Gastroesophageal sphincter (tissue), 4 donors: ENCODE data around the gene SMARCA1. TPM values are rescaled to one million over a fixed set of nuclear protein-coding genes. Genes with fewer than 3 reads are reported as not detected.

Experiments
- ATAC-seq: fragments of 150-250 bp; one replicate; pipeline ENCODE4 v1.9.1; 2016; ENCODE audit warnings: mild to moderate bottlenecking, moderate library complexity
- H3K27ac ChIP-seq, 4 donors: fragments of 200-600 bp; sonication (generic) in 3 of 4; 1 replicate in 3 of 4; 2 replicates in 1 of 4; pipeline ENCODE4 v1.5.1; 2016 to 2019
- H3K27me3 ChIP-seq: fragments of 200-600 bp; sonication (generic); one replicate; pipeline ENCODE4 v1.5.1; 2019
- H3K36me3 ChIP-seq, 2 donors: fragments of 200-600 bp; sonication (generic); one replicate each; pipeline ENCODE4 v1.5.1; 2019; ENCODE audit warnings: control low read depth in 1 of 2
- H3K4me1 ChIP-seq, 3 donors: fragments of 200-600 bp; sonication (generic); 1 replicate in 2 of 3; 2 replicates in 1 of 3; pipeline ENCODE4 v1.5.1; 2016 to 2019; ENCODE audit warnings: control low read depth in 2 of 3
- H3K4me3 ChIP-seq, 2 donors: fragments of 200-600 bp; sonication (generic); one replicate each; pipeline ENCODE4 v1.5.1; 2019; ENCODE audit warnings: mild to moderate bottlenecking in 1 of 2, moderate library complexity in 1 of 2
- H3K9me3 ChIP-seq, 3 donors: fragments of 200-600 bp; sonication (generic); one replicate each; pipeline ENCODE4 v1.5.1; 2017 to 2019; ENCODE audit warnings: control low read depth in 2 of 3
- EP300 ChIP-seq: sonication (generic); formaldehyde crosslinking; IDR thresholded peaks from one replicate; pipeline ENCODE4 v1.6.1; 2017; ENCODE audit warnings: antibody characterized with exemption, mild to moderate bottlenecking
- POLR2A ChIP-seq, 2 donors: fragments of 450-650 bp; IDR thresholded peaks; one replicate each; pipeline ENCODE4 v1.6.1; 2017; ENCODE audit warnings: antibody characterized with exemption in 2 of 2, mild to moderate bottlenecking in 2 of 2, moderate library complexity in 1 of 2
- POLR2AphosphoS5 ChIP-seq: sonication (generic); formaldehyde crosslinking; IDR thresholded peaks from one replicate; pipeline ENCODE4 v1.6.1; 2017; ENCODE audit warnings: antibody characterized with exemption
- WGBS, 2 donors: methylation state at CpG; one replicate each; pipeline ENCODE4 v1.1.5; 2018; ENCODE audit warnings: low coverage in 1 of 2; 5-methylcytosine and 5-hydroxymethylcytosine counted together
- total RNA-seq, 4 donors: library from RNA; depleted of rRNA; stranded (reverse); fragments of >200 nt; gene quantifications; one replicate each; pipeline ENCODE4 v1.1.0, GENCODE V29; 2016
- TF ChIP-seq, protein P1 (sequence below), 4 experiments: fragments of 200-600 bp in 2 of 4; fragments of 450-650 bp in 2 of 4; sonication (generic) in 1 of 4; IDR thresholded peaks; one replicate each; pipeline ENCODE4 v1.5.1; 2017 to 2019; ENCODE audit warnings: antibody characterized with exemption in 4 of 4, mild to moderate bottlenecking in 2 of 4, moderate library complexity in 2 of 4

SMARCA1 gene
- total RNA-seq, 4 donors from 2014 or later, result 55.4 to 91.7 (median 64.1) TPM

DNA sequence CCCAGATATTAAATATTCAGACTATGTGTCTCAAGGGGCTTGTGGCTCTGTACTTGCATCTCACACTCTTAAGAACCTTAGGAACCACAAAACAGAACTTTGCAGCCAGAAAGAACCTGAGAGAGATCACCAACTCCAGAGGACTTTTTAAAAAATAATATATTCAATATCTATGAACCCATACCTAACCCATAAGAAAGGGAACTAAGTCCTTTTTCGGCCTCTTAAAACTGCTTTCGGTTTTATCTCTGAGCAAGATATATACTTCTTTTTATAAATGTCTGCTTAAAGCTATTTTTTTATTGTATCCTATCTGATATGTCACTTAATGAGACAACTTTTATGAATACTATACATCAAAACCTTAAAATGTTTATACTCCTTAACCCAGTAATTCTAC lies 10.9 kb downstream of the SMARCA1 start:
- TF ChIP-seq POLR2A (IDR thresholded peaks at IDR 0.05) (no peak), EP300 (no peak), POLR2AphosphoS5 (no peak)
- TF ChIP-seq, protein P1, sequence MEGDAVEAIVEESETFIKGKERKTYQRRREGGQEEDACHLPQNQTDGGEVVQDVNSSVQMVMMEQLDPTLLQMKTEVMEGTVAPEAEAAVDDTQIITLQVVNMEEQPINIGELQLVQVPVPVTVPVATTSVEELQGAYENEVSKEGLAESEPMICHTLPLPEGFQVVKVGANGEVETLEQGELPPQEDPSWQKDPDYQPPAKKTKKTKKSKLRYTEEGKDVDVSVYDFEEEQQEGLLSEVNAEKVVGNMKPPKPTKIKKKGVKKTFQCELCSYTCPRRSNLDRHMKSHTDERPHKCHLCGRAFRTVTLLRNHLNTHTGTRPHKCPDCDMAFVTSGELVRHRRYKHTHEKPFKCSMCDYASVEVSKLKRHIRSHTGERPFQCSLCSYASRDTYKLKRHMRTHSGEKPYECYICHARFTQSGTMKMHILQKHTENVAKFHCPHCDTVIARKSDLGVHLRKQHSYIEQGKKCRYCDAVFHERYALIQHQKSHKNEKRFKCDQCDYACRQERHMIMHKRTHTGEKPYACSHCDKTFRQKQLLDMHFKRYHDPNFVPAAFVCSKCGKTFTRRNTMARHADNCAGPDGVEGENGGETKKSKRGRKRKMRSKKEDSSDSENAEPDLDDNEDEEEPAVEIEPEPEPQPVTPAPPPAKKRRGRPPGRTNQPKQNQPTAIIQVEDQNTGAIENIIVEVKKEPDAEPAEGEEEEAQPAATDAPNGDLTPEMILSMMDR (IDR thresholded peaks at IDR 0.05), result no peak
- no peak for ATAC-seq

DNA sequence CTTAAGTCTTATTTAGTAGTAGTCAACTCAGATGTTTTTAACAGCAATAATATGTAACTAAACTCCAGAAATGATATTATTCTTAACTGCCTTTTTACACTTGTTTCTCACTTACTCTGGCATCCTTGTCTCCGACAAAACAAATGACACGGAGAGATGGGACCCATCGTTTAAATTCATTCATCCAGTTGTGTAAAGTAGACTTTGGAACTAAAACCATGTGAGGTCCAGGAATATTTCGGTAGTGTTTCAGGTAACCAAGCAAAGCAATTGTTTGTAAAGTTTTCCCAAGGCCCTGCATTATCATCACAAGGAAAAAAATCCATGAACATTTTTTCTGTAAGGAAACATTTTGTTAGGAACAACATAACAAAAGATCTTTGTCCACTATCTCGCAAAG lies 11.6 kb downstream of the SMARCA1 start:
- Histone ChIP-seq H3K9me3 (no peaks in the 10 kb centered on the region), H3K36me3 (peaks cover 0 to 60% of the 10 kb centered on the region in 2 donors), H3K27ac (no peak overlapping the region), H3K4me1 (peaks cover 0 to 9% (median 0%) of the 10 kb centered on the region in 3 donors), H3K4me3 (no peak overlapping the region), H3K27me3 (no peaks in the 10 kb centered on the region)
- no peak for TF ChIP-seq POLR2A (IDR thresholded peaks at IDR 0.05)
- TF ChIP-seq, protein P1 (IDR thresholded peaks at IDR 0.05), result no peak
- TF ChIP-seq POLR2AphosphoS5, result no peak
- no peak for ATAC-seq
- WGBS, 2 donors, result 52 to 68% methylated on average over 5 of the region's 5 CpGs

More for the DNA sequence above, 10.9 kb downstream of the SMARCA1 start:
- WGBS, 2 donors, result 70 to 92% methylated on average over 2 of the region's 2 CpGs
- Histone ChIP-seq H3K36me3 (peaks cover 0 to 54% of the 10 kb centered on the region in 2 donors), H3K27ac (no peak overlapping the region), H3K27me3 (no peaks in the 10 kb centered on the region), H3K4me3 (no peak overlapping the region), H3K4me1 (peaks cover 0 to 12% (median 0%) of the 10 kb centered on the region in 3 donors), H3K9me3 (no peaks in the 10 kb centered on the region)

DNA sequence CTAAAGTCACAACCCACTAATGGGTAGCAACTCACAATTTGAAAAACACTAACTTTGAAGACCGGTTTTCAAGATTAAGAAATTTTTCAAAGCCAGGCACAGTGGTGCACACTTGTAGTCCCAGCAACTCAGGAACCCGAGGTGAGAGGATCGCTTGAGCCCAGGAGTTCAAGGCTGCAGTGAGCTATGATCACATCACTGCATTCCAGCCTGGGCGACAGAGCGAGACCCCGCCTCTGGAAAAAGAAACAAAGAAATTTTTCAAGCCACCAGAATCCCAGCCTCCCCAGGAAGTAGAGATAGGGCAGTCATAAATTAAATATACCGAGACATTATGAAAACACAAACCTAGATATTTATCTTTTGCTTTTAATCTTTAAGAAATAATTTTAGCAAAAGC lies 13.0 kb downstream of the SMARCA1 start:
- H3K27me3 ChIP-seq, result no peaks in the 10 kb centered on the region
- no peak for ATAC-seq
- H3K27ac ChIP-seq, result no peak overlapping the region
- WGBS, 2 donors, result 57 to 64% methylated on average over 7 of the region's 7 CpGs
- TF ChIP-seq POLR2A (IDR thresholded peaks at IDR 0.05) (no peak), EP300 (no peak), POLR2AphosphoS5 (no peak)
- TF ChIP-seq, protein P1 (IDR thresholded peaks at IDR 0.05), result no peak
- H3K9me3 ChIP-seq, result no peaks in the 10 kb centered on the region
- no peaks in the 10 kb centered on the region for H3K4me1 ChIP-seq
- H3K36me3 ChIP-seq, result peaks cover 0 to 54% of the 10 kb centered on the region in 2 donors
- no peak overlapping the region for H3K4me3 ChIP-seq

DNA sequence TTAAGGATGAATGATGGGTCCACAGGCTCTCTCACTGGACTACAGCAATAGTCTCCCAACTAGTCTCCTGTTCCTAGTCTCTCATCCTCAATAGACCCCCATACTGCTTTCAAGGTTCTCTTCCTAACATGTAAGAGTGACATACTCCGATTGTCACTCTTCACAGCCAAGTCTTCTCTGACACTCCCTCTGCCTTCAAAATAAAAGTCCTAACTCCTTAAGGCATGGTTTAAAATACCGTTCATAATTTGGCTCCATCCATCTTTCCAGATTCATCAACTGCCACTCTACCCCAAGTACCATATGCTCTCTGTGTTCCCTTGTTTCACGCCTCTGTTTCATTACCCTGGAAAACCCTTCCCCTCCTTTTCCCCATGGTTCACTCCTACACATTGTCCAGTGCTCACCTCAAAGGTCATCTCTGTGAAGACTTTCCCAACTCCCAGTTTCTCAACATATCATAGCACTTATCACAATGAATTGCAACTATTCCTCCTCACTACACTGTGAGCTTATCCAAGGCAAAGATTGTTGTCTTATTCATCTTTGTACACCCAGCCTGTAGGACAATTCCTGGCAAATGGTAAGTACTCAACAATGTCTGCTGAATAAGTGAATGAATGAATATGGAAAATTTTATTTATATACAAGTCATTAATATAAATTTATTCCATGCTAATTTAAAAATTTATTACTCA lies 26.0 kb downstream of the SMARCA1 start:
- Histone ChIP-seq H3K4me1 (no peaks in the 10 kb centered on the region), H3K36me3 (peaks cover 0 to 67% of the 10 kb centered on the region in 2 donors), H3K27ac (no peak overlapping the region), H3K27me3 (no peaks in the 10 kb centered on the region), H3K9me3 (no peaks in the 10 kb centered on the region), H3K4me3 (no peak overlapping the region)
- TF ChIP-seq EP300 (no peak), POLR2A (IDR thresholded peaks at IDR 0.05) (no peak), POLR2AphosphoS5 (no peak)
- TF ChIP-seq, protein P1 (IDR thresholded peaks at IDR 0.05), result no peak
- WGBS, 2 donors, result 48 to 73% methylated on average over 3 of the region's 3 CpGs
- ATAC-seq, result no peak

DNA sequence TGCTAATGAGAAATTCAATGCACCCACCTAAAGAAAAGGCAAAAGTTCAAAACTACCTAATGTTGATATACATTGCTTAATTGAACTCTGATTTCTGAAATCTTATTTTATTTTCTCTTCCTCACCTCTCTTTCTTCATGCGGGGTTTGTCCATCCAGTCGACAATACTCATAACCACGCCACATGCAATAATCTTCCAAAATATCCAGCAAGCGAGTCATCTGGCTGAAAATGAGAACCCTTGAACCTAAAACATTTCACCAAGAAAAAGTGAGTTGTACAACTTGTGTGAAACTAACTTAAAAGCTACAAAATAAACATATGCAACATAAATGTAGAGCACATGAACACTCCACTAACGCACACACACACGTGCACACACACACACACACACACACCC lies 26.7 kb downstream of the SMARCA1 start:
- Histone ChIP-seq H3K9me3 (no peaks in the 10 kb centered on the region), H3K4me3 (no peak overlapping the region), H3K27me3 (no peaks in the 10 kb centered on the region), H3K27ac (no peak overlapping the region), H3K4me1 (no peaks in the 10 kb centered on the region), H3K36me3 (peaks cover 0 to 60% of the 10 kb centered on the region in 2 donors)
- no peak for ATAC-seq
- 70 to 72% methylated on average over 5 to 6 of the region's 6 CpGs for WGBS, 2 donors
- TF ChIP-seq EP300 (no peak), POLR2AphosphoS5 (no peak), POLR2A (IDR thresholded peaks at IDR 0.05) (no peak)
- TF ChIP-seq, protein P1 (IDR thresholded peaks at IDR 0.05), result no peak
